ENCODE data around the gene TMEM220. TPM values are rescaled to one million over a fixed set of nuclear protein-coding genes. Genes with fewer than 3 reads are reported as not detected.
A peak's percentile ranks its signal among the peaks of the same experiment; 100 is the strongest.

The TMEM220 gene
- total RNA-seq: 1 to 10 TPM in 1 of 2 donors, under 1 TPM in 1; 0.89 to 1.8 TPM

DNA sequence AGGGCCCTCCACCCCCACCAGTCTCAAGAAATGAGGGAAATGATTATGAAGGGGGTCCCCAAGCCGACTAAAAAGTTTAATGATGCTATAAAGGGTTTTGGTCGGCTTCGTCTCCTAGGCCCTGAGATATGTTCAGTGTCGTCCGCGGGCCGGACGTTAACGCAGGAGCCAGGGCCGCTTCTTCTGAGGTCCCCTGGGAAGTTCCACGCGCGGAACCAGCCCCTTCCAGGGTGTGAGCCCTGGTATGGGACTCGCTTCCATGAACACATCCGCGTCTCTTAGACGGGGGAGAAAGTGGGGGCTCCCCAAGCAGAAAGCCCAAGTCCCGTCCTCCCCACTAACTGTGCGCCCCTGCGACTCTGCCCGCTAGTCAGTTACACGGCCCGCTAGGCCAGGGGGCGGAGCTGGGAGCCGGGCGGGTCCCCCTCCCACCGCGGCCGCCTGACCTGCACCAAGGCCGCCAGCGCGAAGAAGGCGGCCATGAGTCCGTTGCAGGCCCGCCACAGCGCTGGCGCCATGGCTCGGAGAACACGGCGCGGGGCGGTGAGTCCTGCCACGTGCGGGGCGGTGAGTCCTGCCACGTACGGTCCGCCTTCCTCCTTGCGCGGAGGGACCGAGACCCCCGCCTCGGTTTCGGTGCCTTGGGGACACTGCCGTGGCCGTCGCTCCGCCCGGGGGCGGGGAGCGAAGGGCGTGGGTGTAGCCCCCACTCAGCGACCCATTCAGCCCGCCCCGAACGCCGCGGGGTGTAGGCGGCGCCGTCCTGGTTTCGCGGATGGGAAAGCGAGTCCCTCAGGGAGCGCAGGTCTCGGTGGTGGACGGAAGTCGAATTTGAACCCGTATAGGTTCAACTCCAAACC, at the start of gene TMEM220:
Gene TMEM220, minus strand, starts transcription at position 690 of the 860 bp plus-strand sequence. Its CDS starts 172 bp downstream, at position 518.
- Mint-ChIP-seq H3K9me3 (no peaks in the 10 kb centered on the region), H3K27ac (peak within 1 kb of the TSS; percentile 54), H3K27me3 (ENCODE audit: low read depth) (no peaks in the 10 kb centered on the region), H3K36me3 (ENCODE audit: insufficient read depth in 2 of 2) (no peaks in the 10 kb centered on the region), H3K4me3 (peak within 1 kb of the TSS; percentile 91 to 97), H3K4me1 (ENCODE audit: low read depth) (peaks cover 30% of the 10 kb centered on the region)
- ATAC-seq (replicated peaks in 1 of 2) (peak; percentile 75 to 77), DNase-seq (peak; percentile 58 to 61)

DNA sequence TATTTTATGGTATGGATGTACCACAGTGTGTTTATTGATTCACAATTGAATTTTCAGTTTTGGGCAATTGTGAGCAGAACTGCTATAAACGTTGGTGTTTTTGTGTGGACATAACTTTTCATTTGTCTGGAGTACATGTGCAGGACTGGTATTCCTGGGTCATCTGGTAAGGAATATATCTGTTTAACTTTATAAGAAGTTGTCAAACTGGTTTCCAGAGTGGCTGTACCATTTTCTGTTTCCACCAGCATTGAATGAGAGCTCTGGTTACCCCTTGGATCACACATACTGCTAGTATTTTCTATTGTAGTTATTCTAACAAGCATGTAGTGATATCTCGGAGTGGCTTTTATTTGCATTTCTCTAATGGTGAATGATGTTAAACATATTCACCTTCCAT, 49.8 kb upstream of the TMEM220 start:
- Mint-ChIP-seq H3K36me3 (ENCODE audit: insufficient read depth in 2 of 2) (peaks cover 3 to 7% of the 10 kb centered on the region in 2 donors), H3K27me3 (ENCODE audit: low read depth) (no peaks in the 10 kb centered on the region), H3K4me3 (no peak overlapping the region), H3K9me3 (peaks cover 4 to 6% of the 10 kb centered on the region in 2 donors), H3K4me1 (ENCODE audit: low read depth) (no peaks in the 10 kb centered on the region), H3K27ac (no peak overlapping the region)
- ATAC-seq (replicated peaks in 1 of 2): no peak
- no peak for DNase-seq

DNA sequence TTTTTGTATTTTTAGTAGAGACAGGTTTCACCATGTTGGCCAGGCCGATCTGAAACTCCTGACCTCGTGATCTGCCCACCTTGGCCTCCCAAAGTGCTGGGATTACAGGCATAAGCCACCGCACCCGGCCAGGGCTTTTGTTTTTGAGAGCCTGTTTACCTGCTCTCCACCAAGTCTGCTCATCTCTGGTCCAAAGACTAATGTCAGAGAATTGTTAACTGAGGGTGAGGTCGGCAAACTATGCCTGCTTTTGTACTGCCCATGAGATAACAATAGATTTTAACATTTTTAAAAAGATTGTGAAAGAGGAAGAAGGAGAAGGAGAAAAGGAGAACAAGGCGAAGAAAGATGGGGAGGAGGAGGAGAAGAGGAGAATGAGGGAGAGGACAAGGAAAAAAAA, 48.1 kb upstream of the TMEM220 start:
- Mint-ChIP-seq H3K4me3 (no peak overlapping the region), H3K27me3 (ENCODE audit: low read depth) (no peaks in the 10 kb centered on the region), H3K9me3 (peaks cover 0 to 3% of the 10 kb centered on the region in 2 donors), H3K4me1 (ENCODE audit: low read depth) (no peaks in the 10 kb centered on the region), H3K27ac (no peak overlapping the region), H3K36me3 (ENCODE audit: insufficient read depth in 2 of 2) (peaks cover 1 to 3% of the 10 kb centered on the region in 2 donors)
- DNase-seq: no peak
- no peak for ATAC-seq (replicated peaks in 1 of 2)

DNA sequence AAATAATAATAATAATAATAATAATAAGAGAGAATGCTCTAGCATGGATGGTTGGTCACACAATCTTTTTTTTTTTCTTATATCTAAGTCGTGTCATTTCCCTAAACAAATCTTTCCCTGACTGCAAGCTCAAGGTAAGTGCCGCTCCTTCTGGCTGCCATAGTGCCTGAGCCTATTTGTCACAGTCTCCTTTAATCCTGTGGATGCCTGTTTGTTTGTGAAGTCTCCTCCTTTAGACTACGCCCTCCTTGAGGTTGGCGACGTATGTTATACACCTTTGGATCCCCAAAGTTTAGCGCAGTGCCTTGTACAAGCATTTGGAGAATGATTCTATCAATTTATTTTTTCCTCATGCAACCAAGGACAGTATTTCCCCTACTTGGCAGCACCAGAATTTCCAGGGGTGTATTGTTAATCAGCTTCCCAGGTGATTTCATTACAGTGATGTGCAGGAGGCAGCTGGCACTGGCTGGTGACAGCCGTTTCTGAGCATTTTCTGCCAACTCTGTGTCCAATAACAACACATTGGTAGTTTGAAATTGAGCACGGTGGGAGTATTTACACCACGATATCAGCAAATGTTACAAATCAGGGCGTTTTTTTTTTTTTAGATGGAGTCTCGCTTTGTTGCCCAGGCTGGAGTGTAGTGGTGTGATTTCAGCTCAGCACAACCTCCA, 47.4 kb upstream of the TMEM220 start:
- peaks cover 0 to 3% of the 10 kb centered on the region in 2 donors for H3K9me3 Mint-ChIP-seq

DNA sequence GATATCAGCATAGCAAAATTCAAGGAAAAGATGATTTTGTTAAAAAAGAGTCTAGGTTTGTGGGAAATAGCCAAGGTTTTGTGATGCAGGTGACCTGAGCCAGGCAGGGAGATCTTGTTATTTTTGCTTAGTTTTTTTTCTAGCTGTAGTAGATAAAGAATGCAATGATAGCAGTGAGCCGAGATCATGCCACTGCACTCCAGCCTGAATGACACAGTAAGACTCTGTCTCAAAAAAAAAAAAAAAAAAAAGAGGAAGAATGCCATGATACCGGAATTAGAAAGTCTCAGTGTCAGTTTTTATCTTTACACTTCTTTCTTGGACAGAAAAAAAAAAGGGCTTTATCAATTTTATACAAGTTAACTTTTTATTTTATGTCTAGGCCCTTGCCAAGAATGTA, 46.6 kb upstream of the TMEM220 start:
- Mint-ChIP-seq H3K27ac (no peak overlapping the region), H3K9me3 (peaks cover 3 to 8% of the 10 kb centered on the region in 2 donors), H3K4me1 (ENCODE audit: low read depth) (no peaks in the 10 kb centered on the region), H3K36me3 (ENCODE audit: insufficient read depth in 2 of 2) (peaks cover 3 to 4% of the 10 kb centered on the region in 2 donors), H3K4me3 (no peak overlapping the region), H3K27me3 (ENCODE audit: low read depth) (no peaks in the 10 kb centered on the region)
- DNase-seq (no peak), ATAC-seq (replicated peaks in 1 of 2) (no peak)

More for the DNA sequence above, 47.4 kb upstream of the TMEM220 start:
- Mint-ChIP-seq H3K27ac (no peak overlapping the region), H3K27me3 (ENCODE audit: low read depth) (no peaks in the 10 kb centered on the region), H3K36me3 (ENCODE audit: insufficient read depth in 2 of 2) (peaks cover 0 to 1% of the 10 kb centered on the region in 2 donors), H3K4me3 (no peak overlapping the region), H3K4me1 (ENCODE audit: low read depth) (no peaks in the 10 kb centered on the region)
- no peak for ATAC-seq (replicated peaks in 1 of 2)
- no peak for DNase-seq

DNA sequence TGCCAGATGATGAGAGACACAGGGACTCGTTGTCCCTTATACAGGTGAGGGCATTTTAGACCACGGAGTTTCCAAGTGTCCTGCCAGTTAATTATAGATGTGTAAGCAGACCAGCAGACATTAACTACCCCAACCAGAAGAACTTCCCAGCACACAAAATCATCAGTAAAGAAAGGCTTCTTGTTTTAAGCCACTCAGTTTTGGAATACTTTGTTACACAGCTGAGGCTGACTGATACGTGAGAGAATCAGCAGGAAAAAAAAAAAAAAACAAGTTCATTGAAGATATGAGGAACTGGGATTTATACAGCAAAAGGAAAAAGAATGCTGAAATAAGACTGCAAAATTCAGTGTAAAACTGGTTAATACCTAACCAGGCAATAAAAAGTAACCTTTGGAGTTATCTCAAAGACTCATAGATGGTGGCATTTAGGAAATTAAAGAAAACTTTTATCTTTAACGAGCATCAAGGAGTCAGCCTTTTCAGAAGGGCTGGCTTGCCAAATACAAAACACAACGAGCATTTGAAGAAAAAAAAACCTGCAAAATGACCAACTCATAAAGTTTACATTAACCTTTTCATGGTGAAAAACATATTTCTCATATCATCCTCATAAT, 46.0 kb upstream of the TMEM220 start:
- no peaks in the 10 kb centered on the region for H3K27me3 Mint-ChIP-seq (ENCODE audit: low read depth)
- H3K36me3 Mint-ChIP-seq (ENCODE audit: insufficient read depth in 2 of 2): peaks cover 4 to 5% of the 10 kb centered on the region in 2 donors
- ATAC-seq (replicated peaks in 1 of 2) (no peak), DNase-seq (no peak)
- H3K9me3 Mint-ChIP-seq: peaks cover 4 to 8% of the 10 kb centered on the region in 2 donors
- H3K4me1 Mint-ChIP-seq (ENCODE audit: low read depth): no peaks in the 10 kb centered on the region
- no peak overlapping the region for H3K4me3 Mint-ChIP-seq
- no peak overlapping the region for H3K27ac Mint-ChIP-seq

DNA sequence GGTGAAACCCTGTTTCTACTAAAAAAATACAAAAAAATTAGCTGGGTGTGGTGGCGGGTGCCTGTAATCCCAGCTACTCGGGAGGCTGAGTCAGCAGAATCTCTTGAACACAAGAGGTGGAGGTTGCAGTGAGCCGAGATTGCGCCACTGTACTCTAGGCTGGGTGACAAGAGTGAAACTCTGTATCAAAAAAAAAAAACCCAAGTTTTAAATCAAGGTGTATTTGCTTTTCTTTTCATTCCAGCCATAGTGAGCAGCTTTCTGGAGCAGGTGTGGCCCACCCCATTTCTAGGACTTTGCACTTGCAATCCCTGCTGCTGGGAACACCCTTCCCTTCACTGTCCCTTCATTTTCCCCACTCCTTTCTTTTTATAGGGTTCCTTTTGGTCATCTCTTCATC, 45.2 kb upstream of the TMEM220 start:
- DNase-seq (no peak), ATAC-seq (replicated peaks in 1 of 2) (no peak)
- H3K36me3 Mint-ChIP-seq (ENCODE audit: insufficient read depth in 2 of 2): peaks cover 4 to 5% of the 10 kb centered on the region in 2 donors
- no peaks in the 10 kb centered on the region for H3K27me3 Mint-ChIP-seq (ENCODE audit: low read depth)
- H3K27ac Mint-ChIP-seq: no peak overlapping the region
- peaks cover 5 to 9% of the 10 kb centered on the region in 2 donors for H3K9me3 Mint-ChIP-seq
- H3K4me1 Mint-ChIP-seq (ENCODE audit: low read depth): no peaks in the 10 kb centered on the region
- H3K4me3 Mint-ChIP-seq: no peak overlapping the region

DNA sequence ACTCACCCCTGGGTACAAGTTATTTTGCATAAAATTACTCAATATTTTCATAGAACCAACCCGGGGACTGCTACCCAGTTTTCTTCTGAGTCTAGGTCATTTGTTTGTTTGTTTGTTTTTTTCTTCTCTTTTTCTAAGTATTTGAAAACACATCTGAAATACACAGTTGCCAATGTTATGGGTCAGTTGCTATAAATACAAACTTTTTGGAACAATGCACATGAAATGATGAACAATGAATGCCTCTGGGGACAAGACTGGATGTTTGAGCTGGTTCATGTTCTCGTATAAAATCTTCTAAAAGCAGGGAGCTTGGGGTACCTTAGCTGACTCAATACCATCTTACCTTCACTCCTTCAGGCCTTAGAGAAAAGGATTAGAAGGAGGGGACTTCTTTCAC, 43.6 kb upstream of the TMEM220 start:
- Mint-ChIP-seq H3K27ac (no peak overlapping the region), H3K4me3 (no peak overlapping the region), H3K9me3 (peaks cover 5 to 9% of the 10 kb centered on the region in 2 donors), H3K36me3 (ENCODE audit: insufficient read depth in 2 of 2) (peaks cover 4 to 5% of the 10 kb centered on the region in 2 donors), H3K27me3 (ENCODE audit: low read depth) (no peaks in the 10 kb centered on the region), H3K4me1 (ENCODE audit: low read depth) (no peaks in the 10 kb centered on the region)
- DNase-seq: no peak
- no peak for ATAC-seq (replicated peaks in 1 of 2)

DNA sequence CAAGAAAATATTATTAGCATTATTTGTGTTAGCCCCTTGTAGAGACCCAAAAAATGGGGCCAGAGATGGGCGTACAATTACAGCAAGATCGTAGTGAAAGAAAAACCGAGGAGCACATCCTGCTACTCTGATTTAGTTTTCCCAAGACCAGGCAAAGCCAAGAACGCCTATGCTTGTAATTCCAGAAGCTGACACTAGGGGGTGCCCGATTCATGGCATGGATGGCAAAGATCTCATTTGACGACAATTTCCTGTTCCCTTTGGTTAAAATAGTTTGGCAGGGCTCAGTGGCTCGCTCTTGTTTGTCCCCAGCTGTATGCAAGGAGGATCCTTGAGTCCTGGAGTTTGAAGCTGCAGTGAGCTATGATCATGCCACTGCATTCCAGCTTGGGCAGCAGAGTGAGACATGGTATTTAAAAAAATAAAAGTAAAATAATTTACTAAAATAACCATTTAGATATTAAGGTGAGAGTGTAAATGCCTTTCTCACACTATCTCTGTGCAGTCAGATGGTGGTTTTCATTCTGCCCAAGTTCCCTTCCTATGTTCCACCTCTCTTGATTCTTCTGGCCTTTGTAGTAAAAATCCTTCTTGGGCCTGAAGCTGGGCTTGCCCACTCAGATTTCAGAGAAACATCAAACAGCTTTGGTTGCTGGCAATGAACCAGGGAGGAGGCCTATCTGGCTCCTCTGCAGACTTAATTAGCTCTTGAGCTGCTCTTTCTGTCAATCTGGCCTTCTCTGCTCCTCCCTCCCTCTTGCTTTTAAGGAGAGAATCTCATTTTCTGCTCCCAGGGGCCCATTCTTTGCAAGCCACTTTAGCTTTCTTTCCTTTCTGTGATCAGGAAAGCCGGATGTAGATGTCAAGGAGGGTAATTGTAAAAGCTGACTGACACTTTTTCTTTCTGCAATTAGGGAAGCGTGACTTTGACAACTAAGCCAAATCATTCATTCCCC, 42.9 kb upstream of the TMEM220 start:
- Mint-ChIP-seq H3K4me3 (no peak overlapping the region), H3K4me1 (ENCODE audit: low read depth) (no peaks in the 10 kb centered on the region), H3K27me3 (ENCODE audit: low read depth) (no peaks in the 10 kb centered on the region), H3K9me3 (peaks cover 5 to 9% of the 10 kb centered on the region in 2 donors), H3K36me3 (ENCODE audit: insufficient read depth in 2 of 2) (peaks cover 4 to 5% of the 10 kb centered on the region in 2 donors), H3K27ac (no peak overlapping the region)
- DNase-seq: peak; percentile 34 to 42
- ATAC-seq (replicated peaks in 1 of 2): no peak

DNA sequence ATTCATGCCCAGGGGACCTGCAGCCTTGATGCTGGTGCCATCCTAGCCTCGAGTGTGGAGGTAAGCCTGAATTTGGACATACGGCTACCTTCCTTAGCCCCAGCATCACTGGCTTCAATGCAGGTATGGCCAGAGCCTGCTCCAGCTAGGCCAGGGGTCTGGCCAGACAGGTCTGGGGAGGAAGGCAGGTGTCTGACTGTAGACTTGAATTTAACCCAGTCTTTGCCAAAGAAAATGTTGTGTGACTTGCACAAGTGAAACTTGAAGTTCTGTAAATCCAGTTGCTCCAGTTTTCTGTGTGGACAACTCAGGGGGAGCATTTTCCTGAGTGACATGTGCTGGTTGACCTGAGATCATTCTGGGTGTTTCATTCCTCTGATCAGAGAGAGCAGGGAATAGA, 41.3 kb upstream of the TMEM220 start:
- Mint-ChIP-seq H3K27me3 (ENCODE audit: low read depth) (no peaks in the 10 kb centered on the region), H3K27ac (no peak overlapping the region), H3K4me3 (no peak overlapping the region), H3K36me3 (ENCODE audit: insufficient read depth in 2 of 2) (peaks cover 4 to 5% of the 10 kb centered on the region in 2 donors), H3K9me3 (peaks cover 6 to 9% of the 10 kb centered on the region in 2 donors), H3K4me1 (ENCODE audit: low read depth) (no peaks in the 10 kb centered on the region)
- no peak for DNase-seq
- no peak for ATAC-seq (replicated peaks in 1 of 2)

DNA sequence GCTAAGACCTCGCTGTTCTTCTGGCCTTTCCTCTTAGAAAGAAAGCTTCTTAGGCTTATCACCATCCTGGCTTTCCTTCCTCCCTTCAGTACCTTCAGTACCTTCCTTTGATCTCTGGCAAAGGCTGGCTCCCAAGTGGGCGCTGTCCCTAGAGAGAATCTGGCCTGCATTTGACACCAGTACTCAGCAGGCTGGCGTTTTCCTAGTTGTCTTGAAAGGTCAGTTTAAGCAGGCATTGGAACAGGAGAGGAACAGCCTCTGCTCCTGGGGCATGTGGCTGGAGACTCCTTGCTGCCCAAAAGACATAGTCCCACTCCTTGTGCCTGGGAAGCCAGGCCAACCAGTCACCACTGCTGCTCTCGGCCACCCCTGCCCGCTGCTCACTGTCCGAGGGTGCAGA, 40.0 kb upstream of the TMEM220 start:
- no peaks in the 10 kb centered on the region for H3K4me1 Mint-ChIP-seq (ENCODE audit: low read depth)
- H3K27me3 Mint-ChIP-seq (ENCODE audit: low read depth): no peaks in the 10 kb centered on the region
- H3K4me3 Mint-ChIP-seq: no peak overlapping the region
- DNase-seq (no peak), ATAC-seq (replicated peaks in 1 of 2) (no peak)
- peaks cover 4% of the 10 kb centered on the region in 2 donors for H3K36me3 Mint-ChIP-seq (ENCODE audit: insufficient read depth in 2 of 2)
- H3K9me3 Mint-ChIP-seq: peaks cover 7 to 9% of the 10 kb centered on the region in 2 donors
- no peak overlapping the region for H3K27ac Mint-ChIP-seq

DNA sequence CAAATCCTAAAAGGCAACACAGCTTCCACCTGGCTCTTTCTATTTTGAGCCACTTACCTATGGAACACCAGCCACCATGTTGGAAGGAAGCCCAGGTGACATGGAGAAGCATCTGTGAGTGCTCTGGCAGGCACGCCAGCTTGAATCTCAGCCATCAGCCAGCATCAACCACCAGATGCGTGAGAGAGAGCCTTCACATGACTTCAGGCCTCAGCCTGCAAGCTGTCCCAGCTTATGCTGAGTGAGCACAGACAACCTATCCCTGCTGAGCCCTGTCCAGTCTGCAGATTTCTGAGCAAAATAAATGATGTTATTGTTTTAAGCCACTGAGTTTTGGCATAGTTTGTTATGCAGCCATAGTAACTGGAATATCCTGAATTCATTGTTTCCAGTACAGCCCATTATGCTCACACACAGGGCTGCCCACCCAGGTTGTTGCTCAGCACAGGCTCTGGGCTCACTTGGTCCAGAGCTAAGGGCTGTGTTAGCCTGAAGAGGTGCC, 39.0 kb upstream of the TMEM220 start:
- Mint-ChIP-seq H3K27ac (no peak overlapping the region), H3K36me3 (ENCODE audit: insufficient read depth in 2 of 2) (peaks cover 4% of the 10 kb centered on the region in 2 donors), H3K27me3 (ENCODE audit: low read depth) (no peaks in the 10 kb centered on the region), H3K9me3 (peaks cover 7 to 9% of the 10 kb centered on the region in 2 donors), H3K4me3 (no peak overlapping the region), H3K4me1 (ENCODE audit: low read depth) (no peaks in the 10 kb centered on the region)
- ATAC-seq (replicated peaks in 1 of 2) (no peak), DNase-seq (no peak)

Measured in activated T-cell treated with anti-CD3 and anti-CD28 coated beads, Interleukin-2, amount 50 U/mL, for 72 hours (primary cell).